HCT116 (cell line): ENCODE data around the gene IL12A. TPM values are rescaled to one million over a fixed set of nuclear protein-coding genes. Genes with fewer than 3 reads are reported as not detected.

ENCODE experiments used
- ATAC-seq: fragments of 200-7000 bp; cut with Tn5 transposase; 2 replicates; pipeline ENCODE4 v1.9.1; 2020; ENCODE audit warnings: mild to moderate bottlenecking, moderate library complexity
- BruUV-seq: library from RNA; stranded (reverse); fragments of 400-500 nt; replicated peaks from 2 replicates; lab custom pipeline; 2021; lab: Mats Ljungman, UMichigan
- CTCF ChIA-PET: fragments of 300-600 bp; sonication (Branson Sonifier 250); formaldehyde crosslinking; loops from one replicate; lab custom pipeline; 2021; ENCODE audit warnings: antibody characterized with exemption; lab: Charles Lee
- POLR2A ChIA-PET: fragments of 300-600, 350-600 bp; sonication (Branson Sonifier 250); formaldehyde crosslinking; loops from one replicate; lab custom pipeline; 2021; ENCODE audit warnings: antibody characterized with exemption; lab: Charles Lee
- RAD21 ChIA-PET, 2 experiments: fragments of 300-600 bp; sonication (Branson Sonifier 250); formaldehyde crosslinking; loops; one replicate each; lab custom pipeline; 2023; ENCODE audit warnings: low total read pairs in 2 of 2; ENCODE audit not compliant: uncharacterized antibody in 2 of 2, unreplicated experiment in 2 of 2, low non-redundant PET in 1 of 2; lab: Charles Lee
- DNase-seq: peaks from one replicate; pipeline ENCODE4 v3.0.0-alpha.2; 2010; ENCODE audit warnings: low read depth, low spot score
- H2AFZ ChIP-seq: fragments of 200-600 bp; shearing (Covaris generic), sonication (generic); 2 replicates; pipeline ENCODE4 v1.6.1; 2017; ENCODE audit warnings: low read depth, mixed run types, mixed read lengths, antibody characterized with exemption, low read length; ENCODE audit not compliant: poor library complexity, severe bottlenecking
- H3K27ac ChIP-seq: 2 replicates; pipeline ENCODE4 v1.5.1; 2012; ENCODE audit warnings: low read depth, low read length
- H3K27me3 ChIP-seq: fragments of 200-600 bp; sonication (generic); 2 replicates; pipeline ENCODE4 v1.6.1; 2016; ENCODE audit warnings: mixed run types, low read length, mixed read lengths; ENCODE audit not compliant: insufficient read depth
- H3K36me3 ChIP-seq, 2 experiments: fragments of 200-500 bp in 1 of 2; fragments of 200-600 bp in 1 of 2; sonication (Bioruptor generic) in 1 of 2; sonication (generic) in 1 of 2; 2 replicates each; pipeline versions ENCODE4 v1.5.1 to v1.6.1; 2014 to 2016; ENCODE audit warnings: low read length in 2 of 2, inconsistent platforms in 1 of 2, mixed read lengths in 1 of 2, mixed run types in 1 of 2; ENCODE audit not compliant: insufficient read depth in 2 of 2, control insufficient read depth in 1 of 2
- H3K4me1 ChIP-seq, 2 experiments: fragments of 200-600 bp in 1 of 2; sonication (generic) in 1 of 2; 2 replicates each; pipeline versions ENCODE4 v1.5.1 to v1.6.1; 2012 to 2017; ENCODE audit warnings: low read length in 2 of 2, inconsistent platforms in 1 of 2, mild to moderate bottlenecking in 1 of 2, mixed read lengths in 1 of 2, mixed run types in 1 of 2, moderate library complexity in 1 of 2; ENCODE audit not compliant: insufficient read depth in 2 of 2, control insufficient read depth in 1 of 2
- H3K4me2 ChIP-seq: fragments of 200-600 bp; sonication (generic); 2 replicates; pipeline ENCODE4 v1.6.1; 2017; ENCODE audit warnings: mixed run types, low read length, mixed read lengths
- H3K4me3 ChIP-seq, 2 experiments: fragments of 200-600 bp in 1 of 2; sonication (generic) in 1 of 2; replicated peaks in 1 of 2; 2 replicates each; pipeline ENCODE4 v1.5.1; 2011 to 2016; ENCODE audit warnings: low read length in 2 of 2, control low read depth in 1 of 2, low read depth in 1 of 2, mild to moderate bottlenecking in 1 of 2, mixed read lengths in 1 of 2, mixed run types in 1 of 2
- H3K79me2 ChIP-seq: fragments of 200-600 bp; sonication (generic); 2 replicates; pipeline ENCODE4 v1.6.1; 2017; ENCODE audit warnings: mild to moderate bottlenecking, mixed run types, low read length, moderate library complexity, mixed read lengths; ENCODE audit not compliant: insufficient read depth
- H3K9ac ChIP-seq: fragments of 200-600 bp; sonication (generic); 2 replicates; pipeline ENCODE4 v1.6.1; 2016; ENCODE audit warnings: low read length, mixed read lengths
- H3K9me2 ChIP-seq: fragments of 200-600 bp; sonication (generic), shearing (Covaris generic); 2 replicates; pipeline ENCODE4 v1.6.1; 2017; ENCODE audit warnings: mixed run types, mild to moderate bottlenecking, moderate library complexity; ENCODE audit not compliant: insufficient read depth
- H3K9me3 ChIP-seq, 2 experiments: fragments of 200-500 bp in 1 of 2; fragments of 200-600 bp in 1 of 2; sonication (Bioruptor generic) in 1 of 2; sonication (generic) in 1 of 2; 2 replicates each; pipeline ENCODE4 v1.6.1; 2014 to 2017; ENCODE audit warnings: low read length in 2 of 2, mixed read lengths in 2 of 2, inconsistent platforms in 1 of 2, low read depth in 1 of 2, mild to moderate bottlenecking in 1 of 2, mixed run types in 1 of 2, moderate library complexity in 1 of 2; ENCODE audit not compliant: control insufficient read depth in 1 of 2, insufficient read depth in 1 of 2
- H4K20me1 ChIP-seq: fragments of 200-600 bp; sonication (generic), shearing (Covaris generic); 2 replicates; pipeline ENCODE4 v1.6.1; 2017; ENCODE audit warnings: mixed run types, mild to moderate bottlenecking, moderate library complexity; ENCODE audit not compliant: insufficient read depth
- CBX3 ChIP-seq: IDR thresholded peaks from 2 replicates; pipeline ENCODE4 v1.6.1; 2012; ENCODE audit warnings: low read depth
- CEBPB ChIP-seq: IDR thresholded peaks from 2 replicates; pipeline ENCODE4 v1.6.1; 2012; ENCODE audit warnings: low read depth
- CTCF ChIP-seq, 3 experiments: fragments of 200-600 bp in 1 of 3; sonication (generic) in 1 of 3; IDR thresholded peaks in 2 of 3; conservative IDR thresholded peaks in 1 of 3; 2 replicates each; pipeline ENCODE4 v1.5.1; 2012 to 2017; ENCODE audit warnings: low read depth in 2 of 3, low read length in 2 of 3, antibody characterized with exemption in 1 of 3, borderline replicate concordance in 1 of 3, control low read depth in 1 of 3, mild to moderate bottlenecking in 1 of 3, mixed read lengths in 1 of 3, mixed run types in 1 of 3, moderate library complexity in 1 of 3; ENCODE audit not compliant: insufficient read depth in 1 of 3
- EGR1 ChIP-seq: IDR thresholded peaks from 2 replicates; pipeline ENCODE4 v1.6.1; 2012; ENCODE audit warnings: low read depth
- ELF1 ChIP-seq: IDR thresholded peaks from 2 replicates; pipeline ENCODE4 v1.6.1; 2012; ENCODE audit warnings: low read depth, borderline replicate concordance
- EZH2 ChIP-seq: fragments of 200-600 bp; sonication (generic); IDR thresholded peaks from 2 replicates; pipeline ENCODE4 v1.6.1; 2017; ENCODE audit warnings: antibody characterized with exemption, mixed run types
- JUND ChIP-seq: IDR thresholded peaks from 2 replicates; pipeline ENCODE4 v1.6.1; 2012
- MAX ChIP-seq: IDR thresholded peaks from 2 replicates; pipeline ENCODE4 v1.6.1; 2012
- POLR2A ChIP-seq: IDR thresholded peaks from 2 replicates; pipeline ENCODE4 v1.7.0; 2011; ENCODE audit warnings: borderline replicate concordance; ENCODE audit not compliant: insufficient read depth, insufficient read length; ENCODE audit errors: extremely low read depth
- POLR2AphosphoS5 ChIP-seq: IDR thresholded peaks from 2 replicates; pipeline ENCODE4 v1.6.1; 2011; ENCODE audit warnings: mild to moderate bottlenecking, low read depth, low read length, moderate library complexity
- RAD21 ChIP-seq: IDR thresholded peaks from 2 replicates; pipeline ENCODE4 v1.6.1; 2012; ENCODE audit warnings: low read depth, mild to moderate bottlenecking
- REST ChIP-seq: IDR thresholded peaks from 2 replicates; pipeline ENCODE4 v1.6.1; 2012; ENCODE audit warnings: low read depth
- SRF ChIP-seq: IDR thresholded peaks from 2 replicates; pipeline ENCODE4 v1.6.1; 2012; ENCODE audit warnings: low read depth
- ZBTB33 ChIP-seq: IDR thresholded peaks from 2 replicates; pipeline ENCODE4 v1.6.1; 2011; ENCODE audit warnings: mild to moderate bottlenecking, low read length, moderate library complexity; ENCODE audit not compliant: insufficient replicate concordance; ENCODE audit errors: extremely low read depth
- ZFX ChIP-seq: fragments of 450-650 bp; IDR thresholded peaks from 2 replicates; pipeline ENCODE4 v1.6.1; 2017
- ZNF274 ChIP-seq: fragments of 200-500 bp; sonication (Bioruptor generic); IDR thresholded peaks from 2 replicates; pipeline ENCODE4 v1.6.1; 2014; ENCODE audit warnings: mild to moderate bottlenecking, low read depth, low read length, inconsistent platforms
- intact Hi-C: fragments of 100-400 bp; cut with micrococcal nuclease; formaldehyde crosslinking; loops from 2 replicates; pipeline ENCODE4 v1.10.0; 2022
- total RNA-seq: library from RNA; stranded (reverse); gene quantifications from one replicate; pipeline ENCODE4 v1.2.1, GENCODE V29; 2021; ENCODE audit not compliant: unreplicated experiment

Gene IL12A
- total RNA-seq, 1 experiment from 2014 or later = 2.8 TPM

- Histone ChIP-seq H3K9ac (no peak overlapping the region), H4K20me1 (no peaks in the 10 kb centered on the region), H3K4me1 (peaks cover 0 to 4% of the 10 kb centered on the region in 2 experiments; a peak in 1 of 4 replicates), H3K9me3 (no peaks in the 10 kb centered on the region), H3K27me3 (no peaks in the 10 kb centered on the region)
- RAD21 ChIA-PET = no interaction called here
- DNase-seq = no peak
- TF ChIP-seq CEBPB (no peak), CBX3 (no peak), REST (no peak), ZBTB33 (no peak), POLR2A (no peak), SRF (no peak), CTCF (IDR thresholded peaks at IDR 0.05 in 2 of 3, conservative IDR thresholded peaks at IDR 0.05 in 1 of 3; ENCODE audit: borderline replicate concordance in 1 of 3, insufficient read depth in 1 of 3, low read depth in 2 of 3, low read length in 2 of 3) (no peak), MAX (no peak), ZNF274 (no peak), ZFX (no peak), RAD21 (no peak), ELF1 (no peak), POLR2AphosphoS5 (no peak), EGR1 (no peak), JUND (no peak), EZH2 (no peak)
- TF ChIP-seq, all 23 proteins: peak for 0
- no peaks in the 10 kb centered on the region for H3K36me3 ChIP-seq
- no peak for ATAC-seq
- no peaks in the 10 kb centered on the region for H3K79me2 ChIP-seq
- no peak overlapping the region for H3K4me3 ChIP-seq
- intact Hi-C loops = no loop called here
- H2AFZ ChIP-seq = no peak overlapping the region
- no peaks in the 10 kb centered on the region for H3K9me2 ChIP-seq
- ChIA-PET POLR2A (no interaction called here), CTCF (no interaction called here)
- no peak overlapping the region for H3K27ac ChIP-seq
- no TSS peak for BruUV-seq
- no peak overlapping the region for H3K4me2 ChIP-seq
Measured at GRCh38 chr3:159945930-159946329, 42.7 kb upstream of the IL12A start.
